ENCODE data around the gene NRP2. TPM values are rescaled to one million over a fixed set of nuclear protein-coding genes. Genes with fewer than 3 reads are reported as not detected.

Gene NRP2
- total and polyA plus RNA-seq, 2 donors (not counting 1 experiment from before 2014, with no cell fraction given): 1.8 to 6.8 TPM

DNA sequence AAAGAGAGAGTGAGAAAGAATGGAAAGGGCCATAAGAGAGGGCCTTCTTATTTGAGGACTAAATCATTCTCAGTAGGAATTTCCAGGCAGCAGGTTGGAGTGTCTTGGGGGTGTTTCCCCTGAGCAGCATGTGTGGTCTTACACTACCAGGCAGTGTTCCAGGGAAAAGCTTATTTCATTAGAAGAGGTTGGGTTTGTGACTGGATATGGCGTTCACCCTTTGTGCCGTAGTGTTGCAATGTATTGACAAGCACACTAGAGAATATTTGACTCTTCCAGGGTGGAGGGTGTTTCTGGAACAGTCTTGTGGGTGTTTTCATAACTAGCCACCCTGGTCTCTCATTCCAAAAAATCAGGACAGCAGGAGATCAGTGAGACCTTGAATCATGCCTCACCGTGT, 105.5 kb downstream of the NRP2 start:
- peaks cover 7% of the 10 kb centered on the region for H3K27me3 Mint-ChIP-seq
- Histone ChIP-seq H4K20me1 (ENCODE audit: control insufficient read depth, insufficient read depth, low read length, poor library complexity, severe bottlenecking) (no peaks in the 10 kb centered on the region), H3K9me3 (ENCODE audit: control extremely low read depth in 1 of 3, control insufficient read depth in 2 of 3, insufficient read depth in 1 of 3, low read length in 2 of 3) (no peaks in the 10 kb centered on the region), H3K4me2 (replicated peaks; ENCODE audit: low read depth, low read length, poor library complexity, severe bottlenecking) (no peak overlapping the region), H3K36me3 (replicated peaks in 1 of 2; ENCODE audit: control extremely low read depth in 1 of 2, control insufficient read depth in 1 of 2, extremely low read depth in 1 of 2, insufficient read depth in 2 of 2, low read length in 1 of 2) (no peaks in the 10 kb centered on the region), H3K4me3 (ENCODE audit: control extremely low read depth in 1 of 5, extremely low read depth in 1 of 5, insufficient read depth in 1 of 5, low read depth in 2 of 5, low read length in 4 of 5) (no peak overlapping the region), H3K27ac (ENCODE audit: low read length in 2 of 2) (no peak overlapping the region), H3K27me3 (replicated peaks in 1 of 4; ENCODE audit: control extremely low read depth in 1 of 4, control insufficient read depth in 3 of 4, insufficient read depth in 4 of 4, low read length in 3 of 4) (no peaks in the 10 kb centered on the region), H3K79me2 (ENCODE audit: control insufficient read depth, insufficient read depth, low read length) (no peaks in the 10 kb centered on the region), H3K9ac (ENCODE audit: low read length) (no peak overlapping the region), H3K4me1 (ENCODE audit: control insufficient read depth in 2 of 2, insufficient read depth in 2 of 2, low read length in 2 of 2) (no peaks in the 10 kb centered on the region), H2AFZ (ENCODE audit: insufficient read depth, low read depth, low read length, poor library complexity, severe bottlenecking) (no peak overlapping the region)
- DNase-seq (no peak), ATAC-seq (ENCODE audit: low read depth) (no peak)
- WGBS (ENCODE audit: insufficient coverage): 90% methylated on average over 2 of the region's 3 CpGs
- H3K27ac Mint-ChIP-seq: no peak overlapping the region
- H3K4me1 Mint-ChIP-seq: no peaks in the 10 kb centered on the region
- no peak overlapping the region for H3K4me3 Mint-ChIP-seq
- POLR2A ChIA-PET: no interaction called here
- no peaks in the 10 kb centered on the region for H3K9me3 Mint-ChIP-seq (ENCODE audit: insufficient read depth)
- intact Hi-C loops (cut with micrococcal nuclease): no loop called here
- no peak for TF ChIP-seq EZH2 (IDR thresholded peaks at IDR 0.05; ENCODE audit: borderline replicate concordance, insufficient read depth, low read depth, low read length, poor library complexity, severe bottlenecking)
- TF ChIP-seq, protein P1, sequence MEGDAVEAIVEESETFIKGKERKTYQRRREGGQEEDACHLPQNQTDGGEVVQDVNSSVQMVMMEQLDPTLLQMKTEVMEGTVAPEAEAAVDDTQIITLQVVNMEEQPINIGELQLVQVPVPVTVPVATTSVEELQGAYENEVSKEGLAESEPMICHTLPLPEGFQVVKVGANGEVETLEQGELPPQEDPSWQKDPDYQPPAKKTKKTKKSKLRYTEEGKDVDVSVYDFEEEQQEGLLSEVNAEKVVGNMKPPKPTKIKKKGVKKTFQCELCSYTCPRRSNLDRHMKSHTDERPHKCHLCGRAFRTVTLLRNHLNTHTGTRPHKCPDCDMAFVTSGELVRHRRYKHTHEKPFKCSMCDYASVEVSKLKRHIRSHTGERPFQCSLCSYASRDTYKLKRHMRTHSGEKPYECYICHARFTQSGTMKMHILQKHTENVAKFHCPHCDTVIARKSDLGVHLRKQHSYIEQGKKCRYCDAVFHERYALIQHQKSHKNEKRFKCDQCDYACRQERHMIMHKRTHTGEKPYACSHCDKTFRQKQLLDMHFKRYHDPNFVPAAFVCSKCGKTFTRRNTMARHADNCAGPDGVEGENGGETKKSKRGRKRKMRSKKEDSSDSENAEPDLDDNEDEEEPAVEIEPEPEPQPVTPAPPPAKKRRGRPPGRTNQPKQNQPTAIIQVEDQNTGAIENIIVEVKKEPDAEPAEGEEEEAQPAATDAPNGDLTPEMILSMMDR (IDR thresholded peaks at IDR 0.05): no peak
- CTCF ChIA-PET: no interaction called here

DNA sequence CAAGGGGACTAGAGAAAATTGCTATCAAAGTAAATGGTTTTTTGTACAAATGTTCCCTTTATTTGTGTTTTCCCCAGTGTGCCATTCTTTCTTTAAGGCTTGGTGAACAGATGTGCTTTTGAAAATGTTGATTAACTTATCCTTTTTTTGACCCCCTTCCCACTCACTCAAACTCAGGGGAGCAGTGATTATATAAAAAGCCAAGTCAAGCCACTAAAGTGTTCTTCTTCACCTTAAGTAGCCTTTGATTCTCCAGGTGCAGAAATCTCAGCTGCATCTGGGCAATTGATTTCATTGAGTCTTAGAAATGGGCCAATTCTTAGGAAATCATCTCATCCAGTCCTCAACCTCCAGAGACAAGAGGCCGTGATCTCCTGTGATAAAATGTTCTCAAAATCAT, 107.6 kb downstream of the NRP2 start:
- Histone ChIP-seq H2AFZ (ENCODE audit: insufficient read depth, low read depth, low read length, poor library complexity, severe bottlenecking) (no peak overlapping the region), H3K4me3 (ENCODE audit: control extremely low read depth in 1 of 5, extremely low read depth in 1 of 5, insufficient read depth in 1 of 5, low read depth in 2 of 5, low read length in 4 of 5) (no peak overlapping the region), H3K4me1 (ENCODE audit: control insufficient read depth in 2 of 2, insufficient read depth in 2 of 2, low read length in 2 of 2) (no peaks in the 10 kb centered on the region), H4K20me1 (ENCODE audit: control insufficient read depth, insufficient read depth, low read length, poor library complexity, severe bottlenecking) (no peaks in the 10 kb centered on the region), H3K27me3 (replicated peaks in 1 of 4; ENCODE audit: control extremely low read depth in 1 of 4, control insufficient read depth in 3 of 4, insufficient read depth in 4 of 4, low read length in 3 of 4) (no peaks in the 10 kb centered on the region), H3K9ac (ENCODE audit: low read length) (no peak overlapping the region), H3K79me2 (ENCODE audit: control insufficient read depth, insufficient read depth, low read length) (no peaks in the 10 kb centered on the region), H3K4me2 (replicated peaks; ENCODE audit: low read depth, low read length, poor library complexity, severe bottlenecking) (no peak overlapping the region), H3K9me3 (ENCODE audit: control extremely low read depth in 1 of 3, control insufficient read depth in 2 of 3, insufficient read depth in 1 of 3, low read length in 2 of 3) (no peaks in the 10 kb centered on the region), H3K36me3 (replicated peaks in 1 of 2; ENCODE audit: control extremely low read depth in 1 of 2, control insufficient read depth in 1 of 2, extremely low read depth in 1 of 2, insufficient read depth in 2 of 2, low read length in 1 of 2) (no peaks in the 10 kb centered on the region), H3K27ac (ENCODE audit: low read length in 2 of 2) (no peak overlapping the region)
- Mint-ChIP-seq H3K9me3 (ENCODE audit: insufficient read depth) (no peaks in the 10 kb centered on the region), H3K27me3 (peaks cover 4% of the 10 kb centered on the region), H3K4me3 (no peak overlapping the region), H3K4me1 (no peaks in the 10 kb centered on the region), H3K27ac (no peak overlapping the region)
- intact Hi-C loops (cut with micrococcal nuclease): no loop called here
- ATAC-seq (ENCODE audit: low read depth) (no peak), DNase-seq (no peak)
- no CpG with 5 or more reads among the region's 1 CpG for WGBS (ENCODE audit: insufficient coverage)
- POLR2A ChIA-PET: no interaction called here
- TF ChIP-seq, protein P1 (IDR thresholded peaks at IDR 0.05): no peak
- CTCF ChIA-PET: no interaction called here

All from B cell (primary cell).